BLaER1 treated with 17β-estradiol and CSF1 and Interleukin-3, amounts not matched to agents 10 nM and 100 nM (cell line): ENCODE data around the gene CSPG5.
A peak's percentile ranks its signal among the peaks of the same experiment; 100 is the strongest.

Experiments used
- H3K27ac ChIP-seq, 11 experiments: shearing (Covaris generic); formaldehyde crosslinking; 2 replicates each; pipeline ENCODE4 v1.8.1; 2022
- H3K27me3 ChIP-seq, 11 experiments: shearing (Covaris generic); formaldehyde crosslinking; 2 replicates each; pipeline ENCODE4 v1.8.1; 2022
- H3K36me3 ChIP-seq, 11 experiments: shearing (Covaris generic); formaldehyde crosslinking; 2 replicates each; pipeline ENCODE4 v1.8.1; 2022
- H3K4me1 ChIP-seq, 10 experiments: shearing (Covaris generic); formaldehyde crosslinking; 2 replicates each; pipeline ENCODE4 v1.8.1; 2022
- H3K4me2 ChIP-seq, 11 experiments: shearing (Covaris generic); formaldehyde crosslinking; 2 replicates each; pipeline ENCODE4 v1.8.1; 2022
- H3K4me3 ChIP-seq, 10 experiments: shearing (Covaris generic); formaldehyde crosslinking; 2 replicates each; pipeline ENCODE4 v1.8.1; 2022
- H3K9ac ChIP-seq, 11 experiments: shearing (Covaris generic); formaldehyde crosslinking; 2 replicates each; pipeline ENCODE4 v1.8.1; 2022
- H3K9me3 ChIP-seq, 11 experiments: shearing (Covaris generic); formaldehyde crosslinking; replicated peaks in 1 of 11; 2 replicates each; pipeline ENCODE4 v1.8.1; 2022
- H4K20me1 ChIP-seq, 11 experiments: shearing (Covaris generic); formaldehyde crosslinking; 2 replicates each; pipeline ENCODE4 v1.8.1; 2022
- Cebpa-rat ChIP-seq, 11 experiments: shearing (Covaris generic); IDR thresholded peaks; 2 replicates each; pipeline ENCODE4 v1.8.1; 2022

CSPG5 gene

DNA sequence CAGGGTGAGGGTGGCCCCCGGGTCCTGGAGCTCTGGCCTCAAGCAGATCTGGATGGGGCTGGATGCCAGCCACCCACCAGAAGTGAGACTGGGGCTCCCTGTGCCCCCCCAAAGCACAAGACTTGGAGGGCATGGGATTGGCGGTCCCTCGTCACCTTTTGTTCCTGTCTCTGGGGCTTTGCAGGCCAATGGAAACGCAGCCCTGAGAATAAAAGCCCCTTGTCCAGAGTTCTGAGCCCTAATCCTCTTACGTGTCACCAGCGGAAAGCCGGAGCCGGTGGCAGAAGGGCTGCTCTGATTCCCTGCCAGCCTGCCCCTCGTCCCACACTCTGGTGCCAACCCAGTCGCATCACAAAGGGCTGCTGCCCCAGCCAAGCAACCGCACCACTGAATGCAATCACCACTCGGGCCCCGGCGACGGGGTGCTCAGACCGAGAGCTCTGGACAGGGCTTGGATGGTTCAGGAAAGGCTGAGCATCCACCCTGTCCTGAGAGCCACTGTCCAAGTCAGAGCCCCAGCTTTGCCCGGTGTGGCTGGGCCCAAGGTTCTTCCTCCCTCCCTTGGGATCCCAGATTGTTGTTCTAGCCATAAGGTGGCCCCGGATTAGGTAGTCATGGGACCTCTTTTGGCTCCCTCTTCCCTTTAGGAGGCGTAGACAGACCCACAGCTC lies 42.3 kb downstream of the CSPG5 start:
- Histone ChIP-seq H3K9me3 (no peaks in the 10 kb centered on the region), H3K9ac (0 out of 22 replicates have a peak overlapping the region, but pooled peaks of 1 of the 11 experiments have one; percentile 15), H3K36me3 (no peaks in the 10 kb centered on the region), H3K27ac (no peak overlapping the region), H3K27me3 (no peaks in the 10 kb centered on the region), H3K4me3 (no peak overlapping the region), H3K4me2 (peak overlapping the region in 5 of 11 experiments; percentile 23 to 36 (median 25); a peak in 4 of 22 replicates), H4K20me1 (no peaks in the 10 kb centered on the region), H3K4me1 (peaks cover 0 to 5% (median 0%) of the 10 kb centered on the region in 10 experiments; a peak in 6 of 20 replicates)
- TF ChIP-seq Cebpa-rat (IDR thresholded peaks at IDR 0.05): no peak

DNA sequence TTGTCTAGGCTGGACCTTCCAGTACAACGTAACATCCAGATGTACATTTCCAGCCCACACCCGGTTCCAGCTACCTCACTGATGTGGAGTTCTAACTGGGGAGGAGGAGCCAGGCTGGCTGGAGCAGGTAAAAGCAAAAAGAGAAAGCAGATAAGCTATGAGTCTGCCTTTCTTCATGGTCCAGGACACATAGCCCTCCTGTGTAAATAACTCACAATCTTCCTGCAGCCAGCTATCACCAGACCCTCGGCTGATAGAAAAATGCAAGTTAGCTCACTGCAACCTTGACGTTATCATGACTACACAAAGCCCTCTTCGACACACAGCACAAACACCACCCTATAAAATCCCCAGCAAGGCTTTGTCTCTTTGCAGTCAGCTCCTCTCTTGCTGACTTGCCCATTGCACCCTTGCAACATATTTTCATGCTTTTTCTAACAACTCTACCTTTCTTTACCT lies 44.6 kb downstream of the CSPG5 start:
- Histone ChIP-seq H4K20me1 (no peaks in the 10 kb centered on the region), H3K4me2 (no peak overlapping the region), H3K9ac (no peak overlapping the region), H3K27ac (no peak overlapping the region), H3K4me1 (peaks cover 0 to 5% (median 0%) of the 10 kb centered on the region in 10 experiments; a peak in 6 of 20 replicates), H3K27me3 (no peaks in the 10 kb centered on the region), H3K9me3 (peaks cover 0 to 7% (median under 1%) of the 10 kb centered on the region in 11 experiments; a peak in 4 of 22 replicates), H3K4me3 (no peak overlapping the region), H3K36me3 (no peaks in the 10 kb centered on the region)
- TF ChIP-seq Cebpa-rat (IDR thresholded peaks at IDR 0.05): no peak

DNA sequence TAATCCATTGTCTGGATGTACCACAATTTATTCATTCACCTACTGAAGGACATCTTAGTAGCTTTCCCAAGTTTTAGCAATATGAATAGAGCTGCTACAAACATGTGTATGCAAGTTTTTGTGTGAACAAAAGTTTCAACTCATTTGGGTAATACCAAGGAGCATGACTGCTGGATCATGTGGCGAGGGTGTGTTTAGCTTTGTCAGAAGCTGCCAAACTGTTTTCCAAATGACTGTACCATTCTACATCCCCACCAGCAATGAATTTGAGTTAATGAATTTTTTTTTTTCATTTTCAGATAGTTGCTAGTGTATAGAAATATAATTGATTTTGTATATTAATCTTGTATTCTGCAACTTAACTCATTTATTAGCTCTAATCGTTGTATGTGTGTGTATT lies 45.2 kb downstream of the CSPG5 start:
- no peak overlapping the region for H3K4me2 ChIP-seq
- H3K4me1 ChIP-seq: peaks cover 0 to 5% (median 0%) of the 10 kb centered on the region in 10 experiments; a peak in 6 of 20 replicates
- H3K9ac ChIP-seq: no peak overlapping the region
- no peaks in the 10 kb centered on the region for H4K20me1 ChIP-seq
- no peaks in the 10 kb centered on the region for H3K36me3 ChIP-seq
- no peak overlapping the region for H3K4me3 ChIP-seq
- no peak overlapping the region for H3K27ac ChIP-seq
- no peak for TF ChIP-seq Cebpa-rat (IDR thresholded peaks at IDR 0.05)
- no peaks in the 10 kb centered on the region for H3K27me3 ChIP-seq
- H3K9me3 ChIP-seq: peaks cover 0 to 13% (median 5%) of the 10 kb centered on the region in 11 experiments; a peak in 6 of 22 replicates

DNA sequence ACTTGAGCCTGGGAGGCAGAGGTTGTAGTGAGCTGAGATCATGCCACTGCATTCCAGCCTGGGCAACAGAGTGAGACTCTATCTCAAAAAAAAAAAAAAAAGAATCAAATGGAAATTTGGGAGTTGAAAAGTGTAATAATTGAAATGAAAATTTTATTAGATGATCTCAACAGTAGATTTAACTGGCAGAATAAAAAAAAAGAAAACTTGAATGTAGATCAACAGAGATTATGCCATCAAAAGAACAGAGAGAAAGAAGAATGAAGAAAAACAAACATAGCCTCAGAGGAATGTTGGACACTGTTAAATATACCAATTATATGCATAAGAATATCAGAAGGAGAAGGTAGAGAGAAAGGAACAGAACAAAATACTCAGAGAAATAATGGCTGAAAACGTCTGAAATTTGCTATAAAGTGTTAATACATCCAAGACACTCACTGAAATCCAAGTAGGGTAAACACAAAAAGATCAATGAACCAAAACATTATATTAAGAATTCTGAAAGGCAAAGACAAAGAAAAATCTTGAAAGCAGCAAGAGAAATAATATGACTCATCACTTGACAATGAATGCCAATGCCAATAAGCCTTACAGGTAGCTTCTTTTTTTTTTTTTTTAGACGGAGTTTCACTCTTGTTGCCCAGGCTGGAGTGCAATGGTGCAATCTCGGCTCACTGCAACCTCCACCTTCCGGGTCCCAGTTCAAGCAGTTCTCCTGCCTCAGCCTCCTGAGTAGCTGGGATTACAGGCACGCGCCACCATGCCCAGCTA lies 50.5 kb downstream of the CSPG5 start:
- H3K4me1 ChIP-seq: peaks cover 5 to 21% (median 10%) of the 10 kb centered on the region in 10 experiments; a peak in 19 of 20 replicates
- no peak for TF ChIP-seq Cebpa-rat (IDR thresholded peaks at IDR 0.05)
- H4K20me1 ChIP-seq: no peaks in the 10 kb centered on the region
- H3K9me3 ChIP-seq: peaks cover 0 to 25% (median 14%) of the 10 kb centered on the region in 11 experiments; a peak in 13 of 22 replicates
- H3K4me3 ChIP-seq: no peak overlapping the region
- H3K27me3 ChIP-seq: no peaks in the 10 kb centered on the region
- no peaks in the 10 kb centered on the region for H3K36me3 ChIP-seq
- no peak overlapping the region for H3K4me2 ChIP-seq
- H3K9ac ChIP-seq: no peak overlapping the region
- H3K27ac ChIP-seq: no peak overlapping the region

DNA sequence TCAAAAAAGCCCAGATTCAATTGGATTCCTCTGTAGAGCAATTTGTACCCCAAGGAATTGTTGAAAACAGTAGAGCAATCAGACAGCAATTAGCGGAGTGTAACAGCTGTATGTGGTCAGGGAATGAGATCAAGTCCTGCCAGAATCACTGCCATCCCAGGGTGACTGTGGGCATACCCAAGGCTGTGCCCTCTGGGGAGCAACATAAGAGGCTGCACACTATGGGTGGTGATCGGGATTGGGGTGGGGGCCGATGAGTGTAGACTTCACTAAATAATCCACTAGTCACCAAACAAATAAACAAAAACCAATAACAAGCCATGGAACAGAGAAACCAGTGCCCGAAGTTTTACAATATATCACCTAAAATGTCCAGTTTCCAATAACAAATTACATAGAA lies 53.0 kb downstream of the CSPG5 start:
- Histone ChIP-seq H3K4me3 (no peak overlapping the region), H3K27me3 (no peaks in the 10 kb centered on the region), H3K4me1 (peaks cover 15 to 35% (median 23%) of the 10 kb centered on the region in 10 experiments), H3K9ac (no peak overlapping the region), H3K4me2 (peak overlapping the region in 7 of 11 experiments; percentile 1 to 56 (median 23); a peak in 10 of 22 replicates), H3K36me3 (no peaks in the 10 kb centered on the region), H3K27ac (no peak overlapping the region), H4K20me1 (no peaks in the 10 kb centered on the region), H3K9me3 (peaks cover 0 to 25% (median 14%) of the 10 kb centered on the region in 11 experiments; a peak in 13 of 22 replicates)
- TF ChIP-seq Cebpa-rat (IDR thresholded peaks at IDR 0.05): no peak

DNA sequence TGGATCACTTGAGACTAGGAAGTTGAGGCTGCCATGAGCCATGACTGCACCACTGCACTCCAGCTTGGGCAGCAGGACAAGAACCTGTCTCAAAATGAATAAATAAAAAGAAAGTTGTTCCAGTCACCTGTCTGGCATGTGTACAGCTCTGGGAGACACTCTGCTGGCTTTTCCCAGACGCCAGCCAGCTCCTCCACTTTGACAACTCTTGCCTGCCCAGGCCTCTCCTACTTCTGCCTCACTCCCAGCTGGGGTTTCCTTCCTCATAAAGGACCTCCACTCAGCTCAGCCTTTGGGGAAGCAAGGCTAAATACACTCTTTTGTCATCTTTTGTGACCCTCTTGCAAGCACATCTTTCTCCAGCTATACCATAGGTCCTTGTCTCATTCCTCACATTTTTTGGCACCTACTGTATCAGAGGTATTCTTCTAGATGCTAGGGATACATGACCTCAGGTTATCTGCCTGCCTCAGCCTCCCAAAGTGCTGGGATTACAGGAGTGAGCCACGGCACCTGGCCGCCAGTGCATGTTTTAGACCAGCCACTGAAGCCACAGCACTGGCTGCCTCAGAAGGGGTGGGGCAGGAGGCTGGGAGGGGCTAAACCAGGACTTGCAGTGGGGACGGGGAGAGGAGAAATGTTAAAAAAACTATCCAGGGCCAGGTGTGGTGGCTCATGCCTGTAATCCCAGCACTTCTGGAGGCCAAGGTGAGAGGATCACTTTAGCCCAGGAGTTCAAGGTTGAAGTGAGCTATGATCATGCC lies 55.2 kb downstream of the CSPG5 start:
- no peak for TF ChIP-seq Cebpa-rat (IDR thresholded peaks at IDR 0.05)
- no peaks in the 10 kb centered on the region for H3K36me3 ChIP-seq
- H3K27ac ChIP-seq: peak overlapping the region in 5 of 11 experiments; percentile 62 to 76 (median 67); a peak in 3 of 22 replicates
- peak overlapping the region in 9 of 11 experiments; percentile 8 to 78 (median 64); a peak in 15 of 22 replicates for H3K4me2 ChIP-seq
- H4K20me1 ChIP-seq: no peaks in the 10 kb centered on the region
- no peak overlapping the region for H3K9ac ChIP-seq
- H3K4me3 ChIP-seq: no peak overlapping the region
- H3K4me1 ChIP-seq: peaks cover 15 to 35% (median 23%) of the 10 kb centered on the region in 10 experiments
- peaks cover 0 to 14% (median 11%) of the 10 kb centered on the region in 11 experiments; a peak in 13 of 22 replicates for H3K9me3 ChIP-seq
- no peaks in the 10 kb centered on the region for H3K27me3 ChIP-seq

DNA sequence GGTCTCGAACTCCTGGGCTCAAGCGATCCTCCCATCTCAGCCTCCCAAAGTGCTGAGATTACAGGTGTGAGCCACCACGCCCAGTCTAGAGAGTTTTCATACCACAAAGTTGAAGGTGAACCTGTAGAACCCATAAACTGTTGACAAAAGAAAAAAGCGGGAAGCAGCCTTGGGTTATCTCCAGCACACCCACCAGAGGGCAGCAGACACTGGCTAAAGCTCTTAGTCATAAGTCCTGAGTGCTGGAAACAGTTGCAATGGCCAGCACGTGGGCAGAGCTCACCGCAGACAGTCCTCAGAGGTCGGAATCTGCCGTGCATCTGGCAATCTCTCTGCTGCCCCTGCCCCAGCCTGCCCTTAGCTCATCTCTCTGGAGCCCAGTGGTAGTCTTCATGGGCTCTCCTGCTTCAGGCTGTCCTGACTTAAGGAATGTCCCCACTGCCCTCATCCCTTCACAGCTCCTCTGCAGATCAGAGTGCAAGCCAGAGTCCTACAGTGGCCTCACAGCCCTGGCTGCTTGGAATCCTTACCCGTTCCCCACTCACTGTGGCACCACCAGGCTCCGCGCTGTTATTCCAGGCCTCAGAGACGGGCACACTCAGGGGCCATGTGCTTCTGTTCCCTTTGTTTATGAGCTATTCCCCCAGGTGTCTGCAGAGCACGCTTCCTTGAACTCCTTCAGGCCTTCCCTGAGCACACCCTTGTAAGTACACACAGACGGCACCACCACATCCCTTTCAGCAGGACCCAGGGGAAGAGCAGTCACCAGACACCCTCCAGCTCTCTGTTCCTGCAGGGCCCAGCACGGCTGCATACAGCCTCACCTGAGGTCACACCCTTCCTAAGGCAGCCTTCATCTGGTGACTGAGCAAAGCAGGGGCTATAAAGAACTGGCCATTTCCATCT lies 56.3 kb downstream of the CSPG5 start:
- Histone ChIP-seq H3K36me3 (no peaks in the 10 kb centered on the region), H3K27ac (peak overlapping the region in 9 of 11 experiments; percentile 38 to 76 (median 68); a peak in 16 of 22 replicates), H3K4me3 (no peak overlapping the region), H3K4me2 (peak overlapping the region; percentile 50 to 78 (median 64)), H3K4me1 (peaks cover 15 to 35% (median 23%) of the 10 kb centered on the region in 10 experiments), H4K20me1 (no peaks in the 10 kb centered on the region), H3K27me3 (no peaks in the 10 kb centered on the region), H3K9me3 (peaks cover 0 to 2% (median under 1%) of the 10 kb centered on the region in 11 experiments; a peak in 8 of 22 replicates), H3K9ac (peak overlapping the region in 8 of 11 experiments; percentile 37 to 71 (median 64); a peak in 16 of 22 replicates)
- no peak for TF ChIP-seq Cebpa-rat (IDR thresholded peaks at IDR 0.05)

DNA sequence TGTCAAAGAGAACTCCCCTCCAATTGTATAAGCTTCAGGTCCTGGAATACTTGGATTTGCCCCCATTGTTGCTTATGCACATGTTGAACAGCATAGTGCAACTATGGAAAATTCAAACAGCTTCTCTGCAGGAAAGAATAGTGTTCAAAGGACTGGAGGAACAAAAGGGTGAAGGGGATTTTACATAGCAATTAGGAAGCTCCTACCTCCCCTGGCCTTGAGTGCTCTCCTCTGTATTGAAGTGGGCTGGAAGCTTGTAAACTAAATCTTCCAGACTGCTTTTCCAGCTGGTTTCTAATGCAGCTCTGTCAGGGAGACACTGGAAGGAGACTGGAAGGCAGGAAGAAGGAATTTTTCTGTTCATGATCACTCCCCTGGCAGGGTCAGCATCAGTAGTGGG lies 57.9 kb downstream of the CSPG5 start:
- H3K4me3 ChIP-seq: no peak overlapping the region
- no peaks in the 10 kb centered on the region for H3K27me3 ChIP-seq
- peaks cover 15 to 33% (median 21%) of the 10 kb centered on the region in 10 experiments for H3K4me1 ChIP-seq
- no peak overlapping the region for H3K27ac ChIP-seq
- TF ChIP-seq Cebpa-rat (IDR thresholded peaks at IDR 0.05): no peak
- no peaks in the 10 kb centered on the region for H3K36me3 ChIP-seq
- H3K9me3 ChIP-seq: no peaks in the 10 kb centered on the region
- H4K20me1 ChIP-seq: no peaks in the 10 kb centered on the region
- no peak overlapping the region for H3K9ac ChIP-seq
- H3K4me2 ChIP-seq: no peak overlapping the region
